ENCODE data around the gene DAB2IP. TPM values are rescaled to one million over a fixed set of nuclear protein-coding genes. Genes with fewer than 3 reads are reported as not detected.
"Not testable (repeated sequence)": the region's sequence is repeated elsewhere in the genome, so short reads cannot be mapped to it uniquely, and the experiment has no call there.

Gene DAB2IP
- total RNA-seq, 1 experiment from 2014 or later: 31.0 TPM

- H3K27ac ChIP-seq (ENCODE audit: low read depth, low read length); RAD21 ChIA-PET (ENCODE audit: low non-redundant PET in 1 of 2, low total read pairs in 2 of 2, uncharacterized antibody in 2 of 2, unreplicated experiment in 2 of 2); DNase-seq (ENCODE audit: low read depth, low spot score); H3K27me3 ChIP-seq (ENCODE audit: insufficient read depth, low read length); H3K9ac ChIP-seq (ENCODE audit: low read length); H4K20me1 ChIP-seq (ENCODE audit: insufficient read depth); POLR2A ChIA-PET; H3K36me3 ChIP-seq (ENCODE audit: control insufficient read depth in 1 of 2, insufficient read depth in 2 of 2, low read length in 2 of 2); BruUV-seq (replicated peaks); H3K9me3 ChIP-seq (ENCODE audit: control insufficient read depth in 1 of 2, insufficient read depth in 1 of 2, low read depth in 1 of 2, low read length in 2 of 2); H3K4me3 ChIP-seq (replicated peaks in 1 of 2; ENCODE audit: low read depth in 1 of 2, low read length in 2 of 2); CTCF ChIA-PET; ATAC-seq; H2AFZ ChIP-seq (ENCODE audit: low read depth, low read length, poor library complexity, severe bottlenecking); H3K9me2 ChIP-seq (ENCODE audit: insufficient read depth): not testable (repeated sequence)
- H3K4me1 ChIP-seq (ENCODE audit: control insufficient read depth in 1 of 2, insufficient read depth in 2 of 2, low read length in 2 of 2): peaks cover 44 to 64% of the 10 kb centered on the region in 2 experiments
- H3K4me2 ChIP-seq (ENCODE audit: low read length): peak overlapping the region; percentile 29
- H3K79me2 ChIP-seq (ENCODE audit: insufficient read depth, low read length): peaks cover 32% of the 10 kb centered on the region; the same call in 1 of the 2 replicates
- intact Hi-C loops (cut with micrococcal nuclease): loop anchor here (5.0 kb wide), 1 partner anchor 250 kb away; no protein-coding TSS in a partner anchor
Measured at GRCh38 chr9:121741919-121742283, 90.5 kb downstream of the DAB2IP start.

DNA sequence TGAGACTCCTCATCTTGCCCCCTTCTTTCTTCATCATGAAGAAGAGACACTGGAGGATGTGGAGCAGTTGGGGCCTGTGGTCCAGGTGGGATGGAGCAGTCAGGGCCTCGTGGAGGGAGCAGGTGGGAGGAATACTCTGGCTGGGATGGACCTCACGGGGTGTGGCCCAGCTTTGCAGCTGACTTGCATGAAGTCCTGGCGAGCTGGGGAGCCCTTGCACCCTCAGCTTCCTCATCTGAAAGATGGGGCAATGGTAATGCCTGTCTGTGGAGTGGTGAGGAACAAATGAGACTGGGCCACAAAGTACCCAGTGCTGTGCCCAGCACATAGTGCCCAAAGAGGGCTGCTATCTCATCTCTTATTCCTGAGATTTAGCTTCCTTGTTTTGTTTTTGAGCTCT, 91.5 kb downstream of the DAB2IP start:
- peak overlapping the region; percentile 52; the same call in 1 of the 2 replicates for H3K27ac ChIP-seq (ENCODE audit: low read depth, low read length)
- peak overlapping the region; percentile 38 for H3K9ac ChIP-seq (ENCODE audit: low read length)
- H3K4me2 ChIP-seq (ENCODE audit: low read length): peak overlapping the region; percentile 71
- ATAC-seq (no peak), DNase-seq (ENCODE audit: low read depth, low spot score) (no peak)
- H4K20me1 ChIP-seq (ENCODE audit: insufficient read depth): no peaks in the 10 kb centered on the region
- H3K9me2 ChIP-seq (ENCODE audit: insufficient read depth): no peaks in the 10 kb centered on the region
- H3K4me1 ChIP-seq (ENCODE audit: control insufficient read depth in 1 of 2, insufficient read depth in 2 of 2, low read length in 2 of 2): peaks cover 34 to 57% of the 10 kb centered on the region in 2 experiments
- ChIA-PET RAD21 (ENCODE audit: low non-redundant PET in 1 of 2, low total read pairs in 2 of 2, uncharacterized antibody in 2 of 2, unreplicated experiment in 2 of 2) (no interaction called here), CTCF (interaction anchor here (1.1 to 1.8 kb wide), 3 partner anchors 22 to 118 kb away, joined by 3 to 5 read pairs (median 4); no protein-coding TSS in a partner anchor), POLR2A (no interaction called here)
- H3K4me3 ChIP-seq (replicated peaks in 1 of 2; ENCODE audit: low read depth in 1 of 2, low read length in 2 of 2): peak overlapping the region in 1 of 2 experiments; percentile 38; a peak in 1 of 4 replicates
- H3K79me2 ChIP-seq (ENCODE audit: insufficient read depth, low read length): peaks cover 26% of the 10 kb centered on the region; the same call in 1 of the 2 replicates
- BruUV-seq (replicated peaks): no TSS peak
- no peak for TF ChIP-seq FOSL1 (IDR thresholded peaks at IDR 0.05; ENCODE audit: low read depth)
- TF ChIP-seq ATF3 (IDR thresholded peaks at IDR 0.05): no peak
- TF ChIP-seq ELF1 (IDR thresholded peaks at IDR 0.05; ENCODE audit: borderline replicate concordance, low read depth): no peak
- no peak for TF ChIP-seq TCF7L2 (IDR thresholded peaks at IDR 0.05; ENCODE audit: borderline replicate concordance, extremely low read depth, insufficient read depth, insufficient read length)
- no peak for TF ChIP-seq EZH2 (IDR thresholded peaks at IDR 0.05)
- TF ChIP-seq CEBPB (IDR thresholded peaks at IDR 0.05; ENCODE audit: low read depth): no peak
- no peak for TF ChIP-seq ZNF274 (IDR thresholded peaks at IDR 0.05; ENCODE audit: low read depth, low read length)
- no peak overlapping the region for H2AFZ ChIP-seq (ENCODE audit: low read depth, low read length, poor library complexity, severe bottlenecking)
- no peaks in the 10 kb centered on the region for H3K36me3 ChIP-seq (ENCODE audit: control insufficient read depth in 1 of 2, insufficient read depth in 2 of 2, low read length in 2 of 2)
- H3K27me3 ChIP-seq (ENCODE audit: insufficient read depth, low read length): no peaks in the 10 kb centered on the region
- H3K9me3 ChIP-seq (ENCODE audit: control insufficient read depth in 1 of 2, insufficient read depth in 1 of 2, low read depth in 1 of 2, low read length in 2 of 2): no peaks in the 10 kb centered on the region
- intact Hi-C loops (cut with micrococcal nuclease): loop anchor here (5.0 kb wide), 1 partner anchor 249 kb away; no protein-coding TSS in a partner anchor

Measured in HCT116 (cell line).